SK-N-MC (cell line): ENCODE data around the gene CUL4B.

Experiments
- EZH2 ChIP-seq: fragments of 200-600 bp; sonication (generic); IDR thresholded peaks from one replicate; pipeline ENCODE4 v1.6.1; 2017; ENCODE audit warnings: antibody characterized with exemption
- POLR2AphosphoS5 ChIP-seq: IDR thresholded peaks from 2 replicates; pipeline ENCODE4 v1.6.1; 2012; ENCODE audit warnings: mild to moderate bottlenecking, low read depth, low read length, borderline replicate concordance

DNA sequence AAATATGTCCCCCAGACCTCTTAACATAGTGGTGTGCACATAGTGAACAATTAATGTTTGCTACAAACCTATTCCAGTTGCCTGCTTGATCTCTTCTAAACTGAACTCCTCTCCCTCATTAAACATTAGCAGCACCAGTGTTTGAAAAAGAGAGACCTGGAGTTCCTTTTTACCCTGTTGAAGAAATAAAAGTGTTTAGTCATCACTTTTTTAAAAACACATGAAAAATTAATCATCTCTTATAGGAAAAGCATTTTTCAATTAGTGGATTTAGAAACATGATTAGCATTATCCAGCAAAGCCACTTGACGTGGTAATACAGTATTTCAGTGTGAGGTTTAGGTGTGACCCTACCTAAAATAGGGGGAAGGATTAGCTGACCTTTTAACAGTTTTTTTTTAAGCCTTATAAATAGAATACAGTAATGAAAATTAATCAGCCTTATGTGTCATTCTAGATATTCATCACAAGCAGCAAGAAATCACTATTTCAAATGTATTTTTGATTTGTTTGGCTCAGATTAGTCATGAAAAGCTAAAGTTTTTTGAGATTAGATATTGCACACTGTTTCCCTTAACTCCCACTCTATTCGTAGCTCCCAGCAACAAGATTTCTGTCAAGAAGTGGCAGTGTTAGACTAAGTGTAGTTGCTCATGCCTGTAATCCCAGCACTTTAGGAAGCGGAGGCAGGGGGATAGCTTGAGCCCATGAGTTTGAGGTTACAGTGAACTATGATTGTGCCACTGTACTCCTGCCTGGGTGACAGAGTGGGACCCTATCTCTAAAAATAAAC is 26.2 kb downstream of the CUL4B start:
- no peak for TF ChIP-seq EZH2
- no peak for TF ChIP-seq POLR2AphosphoS5
